ENCODE data around the gene ZFAND3.
"Not testable (repeated sequence)": the region's sequence is repeated elsewhere in the genome, so short reads cannot be mapped to it uniquely, and the experiment has no call there.

The ZFAND3 gene

DNA sequence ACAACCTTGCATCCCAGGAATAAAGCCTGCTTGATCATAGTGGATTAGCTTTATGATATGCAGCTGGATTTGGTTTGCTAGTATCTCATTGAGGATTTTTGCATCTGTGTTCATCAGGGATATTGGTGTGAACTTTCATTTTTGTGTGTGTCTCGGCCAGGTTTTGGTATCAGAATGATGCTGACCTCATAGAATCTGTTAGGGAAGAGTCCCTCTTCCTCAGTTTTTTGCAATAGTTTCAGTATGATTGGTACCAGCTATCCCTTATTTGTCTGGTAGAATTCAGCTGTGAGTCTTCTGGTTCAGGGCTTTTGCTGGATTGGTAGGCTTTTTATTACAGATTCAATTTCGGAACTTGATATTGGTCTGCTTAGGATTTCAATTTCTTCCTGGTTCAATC is 132.5 kb downstream of the ZFAND3 start:
- TF ChIP-seq CTCF (IDR thresholded peaks at IDR 0.05; ENCODE audit: borderline replicate concordance, insufficient read depth, low read depth, low read length): no peak
- H3K4me3 ChIP-seq (ENCODE audit: low read depth, low read length): no peak overlapping the region

- H3K4me3 ChIP-seq (ENCODE audit: low read depth, low read length): no peak overlapping the region
- TF ChIP-seq CTCF (IDR thresholded peaks at IDR 0.05; ENCODE audit: borderline replicate concordance, insufficient read depth, low read depth, low read length): no peak
Observed at GRCh38 chr6:37954791-37955190, 135.3 kb downstream of the ZFAND3 start.

DNA sequence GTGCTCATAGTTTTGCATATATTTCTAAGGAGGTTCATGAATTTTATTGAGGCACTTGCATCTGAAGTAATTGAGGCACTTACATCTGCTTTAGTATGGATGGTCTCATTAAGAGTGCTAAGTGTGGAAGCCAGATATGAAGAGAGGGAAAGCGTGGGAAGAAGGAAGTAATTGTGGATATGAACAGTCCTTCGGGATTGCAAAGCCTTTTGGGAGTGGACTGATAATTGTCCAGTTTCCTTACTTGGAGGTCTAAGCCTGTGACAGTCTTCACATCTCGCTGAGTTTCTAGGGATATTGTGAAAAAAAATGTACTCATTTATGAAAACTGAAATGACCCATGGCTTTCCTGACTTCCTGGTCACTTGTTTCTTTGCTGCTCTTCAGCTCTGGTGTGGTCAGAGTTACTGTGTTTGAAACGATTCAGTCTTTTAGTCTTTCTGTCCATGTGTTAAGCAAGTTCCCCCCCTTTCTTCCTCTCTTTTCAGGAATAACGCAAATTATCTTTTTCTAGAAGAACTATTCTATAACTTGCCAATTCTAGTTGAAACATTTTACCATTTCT is 137.3 kb downstream of the ZFAND3 start:
- TF ChIP-seq CTCF (IDR thresholded peaks at IDR 0.05; ENCODE audit: borderline replicate concordance, insufficient read depth, low read depth, low read length): no peak
- H3K4me3 ChIP-seq (ENCODE audit: low read depth, low read length): no peak overlapping the region

- H3K4me3 ChIP-seq (ENCODE audit: low read depth, low read length): no peak overlapping the region
- no peak for TF ChIP-seq CTCF (IDR thresholded peaks at IDR 0.05; ENCODE audit: borderline replicate concordance, insufficient read depth, low read depth, low read length)
Observed at GRCh38 chr6:37959061-37959460, 139.5 kb downstream of the ZFAND3 start.

DNA sequence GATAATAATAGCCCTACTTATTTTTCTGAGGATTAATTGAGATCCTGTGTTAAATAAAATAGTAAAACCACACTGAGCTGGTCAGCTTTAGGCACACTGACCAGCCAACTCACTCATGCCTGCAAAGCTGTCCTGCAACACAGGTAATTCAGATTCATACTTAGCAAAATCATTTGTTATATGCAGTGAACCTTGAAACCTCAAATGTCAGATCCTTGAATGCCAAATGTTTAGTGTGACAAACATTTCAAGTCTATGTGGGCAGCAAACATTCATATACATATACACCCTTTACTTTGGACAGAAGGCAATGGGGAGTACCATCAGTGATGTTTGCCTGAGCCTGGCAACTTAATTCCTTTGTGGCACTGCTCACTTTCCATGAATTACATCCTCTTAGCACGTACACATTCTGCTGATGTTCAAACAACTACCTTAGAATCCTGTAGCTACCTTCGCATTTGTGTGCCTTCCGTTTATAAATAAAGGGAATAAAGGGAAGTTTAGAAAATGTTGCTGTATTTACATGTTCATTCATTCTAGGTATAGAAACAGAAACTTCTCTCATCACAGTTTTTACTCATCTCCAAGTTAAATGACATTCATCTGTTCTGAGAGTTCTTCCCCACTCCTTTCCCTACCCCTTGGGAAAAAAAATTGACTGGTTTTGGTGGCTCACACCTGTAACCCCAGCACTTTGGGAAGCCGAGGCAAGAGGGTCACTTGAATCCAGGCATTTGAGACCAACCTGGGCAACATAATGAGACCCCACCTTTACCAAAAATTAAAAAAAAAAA is 140.8 kb downstream of the ZFAND3 start:
- H3K4me3 ChIP-seq (ENCODE audit: low read depth, low read length): no peak overlapping the region
- no peak for TF ChIP-seq CTCF (IDR thresholded peaks at IDR 0.05; ENCODE audit: borderline replicate concordance, insufficient read depth, low read depth, low read length)

GRCh38 chr6:37962481-37963080 is 143.1 kb downstream of the ZFAND3 start:
- not testable (repeated sequence) for H3K4me3 ChIP-seq (ENCODE audit: low read depth, low read length)

DNA sequence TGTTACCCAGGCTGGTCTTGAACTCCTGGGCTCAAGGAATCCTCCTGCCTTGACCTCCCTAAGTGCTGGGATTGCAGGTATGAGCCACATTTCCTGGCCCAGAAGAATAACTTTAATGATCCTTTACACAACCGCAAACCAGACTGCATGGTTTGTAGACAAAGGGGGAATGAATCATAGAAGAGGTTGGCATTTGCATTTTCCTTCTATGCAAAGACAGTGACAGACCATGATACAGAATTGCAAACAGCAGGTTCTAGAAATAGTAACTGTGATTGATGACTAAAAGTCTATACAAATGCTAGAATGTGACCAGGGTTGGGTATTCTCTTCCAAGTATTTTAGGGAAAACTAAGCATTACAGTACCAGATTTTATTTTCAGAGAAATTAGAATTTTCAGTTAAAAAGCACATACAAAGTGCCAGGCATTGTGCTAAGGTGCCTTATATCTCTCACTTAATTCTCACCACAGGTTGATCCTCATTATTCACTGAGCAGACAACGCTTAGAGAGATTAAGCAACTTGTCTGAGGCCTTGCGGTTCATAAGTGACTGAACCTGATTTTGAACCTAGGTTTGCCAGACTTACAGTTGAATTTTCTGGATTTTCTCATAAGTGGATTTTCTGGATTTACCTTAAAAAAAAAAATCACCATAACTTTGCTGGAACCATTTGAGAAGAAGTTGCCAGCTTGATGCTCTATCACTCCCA is 146.6 kb downstream of the ZFAND3 start:
- no peak for TF ChIP-seq CTCF (IDR thresholded peaks at IDR 0.05; ENCODE audit: borderline replicate concordance, insufficient read depth, low read depth, low read length)
- H3K4me3 ChIP-seq (ENCODE audit: low read depth, low read length): no peak overlapping the region
